Cardiac septum (tissue), 1 donor: ENCODE data around the gene TTC19. TPM values are rescaled to one million over a fixed set of nuclear protein-coding genes. Genes with fewer than 3 reads are reported as not detected.

ENCODE experiments used
- total RNA-seq: library from RNA; stranded (reverse); fragmentation: NEBNext Ultra II Directional; extraction: Animal tissue kit (Norgen Biotek cat#: 25700); gene quantifications from one replicate; pipeline ENCODE4 v1.2.1, GENCODE V29; 2021
- donor health status: DM: no; HTN: no; CAD: no.

The TTC19 gene
- total RNA-seq, 1 donor from 2014 or later, result 29.0 TPM

Other genes starting within 250 kb of the TTC19 start
- 1.3 TPM for gene ADORA2B, start 54.7 kb upstream of the TTC19 start, total RNA-seq
- gene ZSWIM7, start 120 bp upstream of the TTC19 start, total RNA-seq, result 17.8 TPM
- 78.1 TPM for gene NCOR1, start 215.7 kb downstream of the TTC19 start, total RNA-seq
- 9.9 TPM for gene PIGL, start 217.4 kb downstream of the TTC19 start, total RNA-seq